ENCODE measurements around the gene UBA1.

UBA1 gene

DNA sequence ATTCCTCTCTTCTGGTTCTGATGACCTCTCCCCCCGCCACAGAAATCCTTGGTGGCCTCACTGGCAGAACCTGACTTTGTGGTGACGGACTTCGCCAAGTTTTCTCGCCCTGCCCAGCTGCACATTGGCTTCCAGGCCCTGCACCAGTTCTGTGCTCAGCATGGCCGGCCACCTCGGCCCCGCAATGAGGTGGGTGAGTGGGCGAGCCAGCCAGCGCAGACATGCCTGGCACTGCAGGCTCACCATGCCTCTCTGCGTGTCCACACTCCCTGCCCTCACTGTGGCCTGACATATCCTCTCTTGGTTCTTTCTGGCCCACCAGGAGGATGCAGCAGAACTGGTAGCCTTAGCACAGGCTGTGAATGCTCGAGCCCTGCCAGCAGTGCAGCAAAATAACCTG is 8.7 kb downstream of the UBA1 start:
- no peaks in the 10 kb centered on the region for H3K27me3 ChIP-seq (ENCODE audit: insufficient read depth, poor library complexity, severe bottlenecking)
- DNase-seq (ENCODE audit: low read depth in 1 of 2, low spot score in 1 of 2): no peak
- no peak overlapping the region for H3K4me3 ChIP-seq (replicated peaks; ENCODE audit: insufficient read depth, low read length)
- no peak for TF ChIP-seq POLR2AphosphoS5 (IDR thresholded peaks at IDR 0.05; ENCODE audit: low read depth)
- TF ChIP-seq, protein P1, sequence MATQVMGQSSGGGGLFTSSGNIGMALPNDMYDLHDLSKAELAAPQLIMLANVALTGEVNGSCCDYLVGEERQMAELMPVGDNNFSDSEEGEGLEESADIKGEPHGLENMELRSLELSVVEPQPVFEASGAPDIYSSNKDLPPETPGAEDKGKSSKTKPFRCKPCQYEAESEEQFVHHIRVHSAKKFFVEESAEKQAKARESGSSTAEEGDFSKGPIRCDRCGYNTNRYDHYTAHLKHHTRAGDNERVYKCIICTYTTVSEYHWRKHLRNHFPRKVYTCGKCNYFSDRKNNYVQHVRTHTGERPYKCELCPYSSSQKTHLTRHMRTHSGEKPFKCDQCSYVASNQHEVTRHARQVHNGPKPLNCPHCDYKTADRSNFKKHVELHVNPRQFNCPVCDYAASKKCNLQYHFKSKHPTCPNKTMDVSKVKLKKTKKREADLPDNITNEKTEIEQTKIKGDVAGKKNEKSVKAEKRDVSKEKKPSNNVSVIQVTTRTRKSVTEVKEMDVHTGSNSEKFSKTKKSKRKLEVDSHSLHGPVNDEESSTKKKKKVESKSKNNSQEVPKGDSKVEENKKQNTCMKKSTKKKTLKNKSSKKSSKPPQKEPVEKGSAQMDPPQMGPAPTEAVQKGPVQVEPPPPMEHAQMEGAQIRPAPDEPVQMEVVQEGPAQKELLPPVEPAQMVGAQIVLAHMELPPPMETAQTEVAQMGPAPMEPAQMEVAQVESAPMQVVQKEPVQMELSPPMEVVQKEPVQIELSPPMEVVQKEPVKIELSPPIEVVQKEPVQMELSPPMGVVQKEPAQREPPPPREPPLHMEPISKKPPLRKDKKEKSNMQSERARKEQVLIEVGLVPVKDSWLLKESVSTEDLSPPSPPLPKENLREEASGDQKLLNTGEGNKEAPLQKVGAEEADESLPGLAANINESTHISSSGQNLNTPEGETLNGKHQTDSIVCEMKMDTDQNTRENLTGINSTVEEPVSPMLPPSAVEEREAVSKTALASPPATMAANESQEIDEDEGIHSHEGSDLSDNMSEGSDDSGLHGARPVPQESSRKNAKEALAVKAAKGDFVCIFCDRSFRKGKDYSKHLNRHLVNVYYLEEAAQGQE (IDR thresholded peaks at IDR 0.05; ENCODE audit: insufficient replicate concordance, low read depth): no peak
- TF ChIP-seq, protein P2, sequence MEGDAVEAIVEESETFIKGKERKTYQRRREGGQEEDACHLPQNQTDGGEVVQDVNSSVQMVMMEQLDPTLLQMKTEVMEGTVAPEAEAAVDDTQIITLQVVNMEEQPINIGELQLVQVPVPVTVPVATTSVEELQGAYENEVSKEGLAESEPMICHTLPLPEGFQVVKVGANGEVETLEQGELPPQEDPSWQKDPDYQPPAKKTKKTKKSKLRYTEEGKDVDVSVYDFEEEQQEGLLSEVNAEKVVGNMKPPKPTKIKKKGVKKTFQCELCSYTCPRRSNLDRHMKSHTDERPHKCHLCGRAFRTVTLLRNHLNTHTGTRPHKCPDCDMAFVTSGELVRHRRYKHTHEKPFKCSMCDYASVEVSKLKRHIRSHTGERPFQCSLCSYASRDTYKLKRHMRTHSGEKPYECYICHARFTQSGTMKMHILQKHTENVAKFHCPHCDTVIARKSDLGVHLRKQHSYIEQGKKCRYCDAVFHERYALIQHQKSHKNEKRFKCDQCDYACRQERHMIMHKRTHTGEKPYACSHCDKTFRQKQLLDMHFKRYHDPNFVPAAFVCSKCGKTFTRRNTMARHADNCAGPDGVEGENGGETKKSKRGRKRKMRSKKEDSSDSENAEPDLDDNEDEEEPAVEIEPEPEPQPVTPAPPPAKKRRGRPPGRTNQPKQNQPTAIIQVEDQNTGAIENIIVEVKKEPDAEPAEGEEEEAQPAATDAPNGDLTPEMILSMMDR (IDR thresholded peaks at IDR 0.05; ENCODE audit: insufficient read depth, low read length): no peak
- TF ChIP-seq GABPA (IDR thresholded peaks at IDR 0.05; ENCODE audit: low read depth): no peak
- TF ChIP-seq SPI1 (IDR thresholded peaks at IDR 0.05; ENCODE audit: borderline replicate concordance, low read depth): no peak
- H3K27ac ChIP-seq (replicated peaks): no peak overlapping the region

DNA sequence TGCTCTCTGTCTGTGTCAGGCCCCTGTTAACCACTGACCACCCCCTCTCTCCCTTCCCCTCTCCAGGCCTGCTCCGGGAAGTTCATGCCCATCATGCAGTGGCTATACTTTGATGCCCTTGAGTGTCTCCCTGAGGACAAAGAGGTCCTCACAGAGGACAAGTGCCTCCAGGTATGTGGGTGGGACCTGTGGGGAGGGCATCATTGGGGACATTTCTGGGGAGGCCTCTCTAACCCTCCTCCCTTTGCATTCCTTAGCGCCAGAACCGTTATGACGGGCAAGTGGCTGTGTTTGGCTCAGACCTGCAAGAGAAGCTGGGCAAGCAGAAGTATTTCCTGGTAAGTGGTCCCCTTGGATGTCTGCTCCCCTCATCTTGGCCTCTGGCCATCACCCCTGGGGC is 9.2 kb downstream of the UBA1 start:
- DNase-seq (ENCODE audit: low read depth in 1 of 2, low spot score in 1 of 2): no peak
- Histone ChIP-seq H3K27ac (replicated peaks) (no peak overlapping the region), H3K27me3 (ENCODE audit: insufficient read depth, poor library complexity, severe bottlenecking) (no peaks in the 10 kb centered on the region), H3K4me3 (replicated peaks; ENCODE audit: insufficient read depth, low read length) (no peak overlapping the region)
- TF ChIP-seq, protein P1 (IDR thresholded peaks at IDR 0.05; ENCODE audit: insufficient replicate concordance, low read depth): no peak
- no peak for TF ChIP-seq GABPA (IDR thresholded peaks at IDR 0.05; ENCODE audit: low read depth)
- TF ChIP-seq, protein P2 (IDR thresholded peaks at IDR 0.05; ENCODE audit: insufficient read depth, low read length): no peak
- TF ChIP-seq POLR2AphosphoS5 (IDR thresholded peaks at IDR 0.05; ENCODE audit: low read depth): no peak

DNA sequence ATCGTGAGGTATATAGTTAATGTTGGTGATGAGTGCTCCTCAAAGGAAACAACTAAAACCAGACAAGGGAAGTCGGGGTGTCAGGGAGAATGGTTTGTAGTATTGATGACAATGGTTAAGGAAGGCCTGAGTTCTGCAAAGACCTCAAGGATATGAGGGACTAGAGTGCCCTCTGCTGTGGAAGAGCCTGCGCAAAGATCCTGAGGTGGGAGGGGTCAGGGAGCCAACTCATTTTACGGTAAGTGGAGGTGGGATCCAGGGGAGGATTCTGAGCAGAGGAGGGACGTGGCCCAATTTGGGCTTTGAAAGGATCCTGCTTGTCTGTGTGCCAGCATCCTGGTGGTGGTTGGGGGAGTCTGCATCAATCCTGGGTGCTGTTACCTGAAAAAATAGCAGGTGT is 11.3 kb downstream of the UBA1 start:
- no peaks in the 10 kb centered on the region for H3K27me3 ChIP-seq (ENCODE audit: insufficient read depth, poor library complexity, severe bottlenecking)
- H3K27ac ChIP-seq (replicated peaks): no peak overlapping the region
- TF ChIP-seq, protein P2 (IDR thresholded peaks at IDR 0.05; ENCODE audit: insufficient read depth, low read length): no peak
- TF ChIP-seq POLR2AphosphoS5 (IDR thresholded peaks at IDR 0.05; ENCODE audit: low read depth) (no peak), SPI1 (IDR thresholded peaks at IDR 0.05; ENCODE audit: borderline replicate concordance, low read depth) (no peak), GABPA (IDR thresholded peaks at IDR 0.05; ENCODE audit: low read depth) (no peak)
- TF ChIP-seq, protein P1 (IDR thresholded peaks at IDR 0.05; ENCODE audit: insufficient replicate concordance, low read depth): no peak
- no peak for DNase-seq (ENCODE audit: low read depth in 1 of 2, low spot score in 1 of 2)
- no peak overlapping the region for H3K4me3 ChIP-seq (replicated peaks; ENCODE audit: insufficient read depth, low read length)

All from HL-60 (cell line).